Midbrain (tissue), 1 donor: ENCODE measurements around the gene DHRSX.
"Not testable (repeated sequence)": the region's sequence is repeated elsewhere in the genome, so short reads cannot be mapped to it uniquely, and the experiment has no call there.

Source experiments
- DNase-seq: peaks from one replicate; lab custom pipeline; 2025; lab: John Stamatoyannopoulos, UW

The DHRSX gene

GRCh38 chrX:2454620-2455019 lies 46.2 kb downstream of the DHRSX start:
- DNase-seq: not testable (repeated sequence)

DNA sequence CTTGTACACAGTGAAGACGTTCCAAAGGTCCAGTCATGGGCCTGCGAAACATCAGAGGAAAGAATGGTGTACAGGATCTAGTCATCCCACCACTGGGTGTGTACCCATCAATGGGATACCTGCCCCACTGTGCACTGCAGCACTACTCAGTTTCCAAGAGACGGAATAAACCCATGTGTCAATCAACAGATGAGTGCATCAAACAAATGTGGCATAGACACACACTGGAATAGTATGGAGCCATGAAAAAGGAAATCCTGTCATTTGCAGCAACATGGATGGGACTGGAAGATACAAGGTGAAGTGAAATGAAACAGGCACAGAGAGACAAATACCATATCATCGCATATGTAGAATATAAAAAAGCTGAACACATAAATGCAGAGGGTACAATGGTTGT lies 48.0 kb downstream of the DHRSX start:
- no peak for DNase-seq

DNA sequence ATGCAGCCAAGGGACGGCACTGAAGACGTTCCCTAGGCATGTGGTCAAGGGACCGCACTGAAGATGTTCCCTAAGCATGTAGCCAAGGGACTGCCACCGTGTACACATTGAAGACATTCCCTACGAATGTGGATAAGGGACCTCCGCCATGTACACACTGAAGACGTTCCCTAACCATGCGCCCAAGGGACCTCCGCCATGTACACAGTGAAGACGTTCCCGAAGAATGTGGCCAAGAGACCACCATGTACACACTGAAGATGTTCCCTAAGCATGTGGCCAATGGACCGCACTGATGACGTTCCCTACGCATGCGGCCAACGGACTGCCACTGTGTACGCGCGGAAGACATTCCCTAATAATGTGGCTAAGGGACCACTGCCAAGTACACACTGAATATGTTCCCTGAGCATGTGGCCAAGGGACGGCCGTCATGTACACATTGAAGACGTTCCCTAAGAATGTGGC lies 48.4 kb downstream of the DHRSX start:
- no peak for DNase-seq

GRCh38 chrX:2451501-2452316 lies 49.1 kb downstream of the DHRSX start:
- no peak for DNase-seq

DNA sequence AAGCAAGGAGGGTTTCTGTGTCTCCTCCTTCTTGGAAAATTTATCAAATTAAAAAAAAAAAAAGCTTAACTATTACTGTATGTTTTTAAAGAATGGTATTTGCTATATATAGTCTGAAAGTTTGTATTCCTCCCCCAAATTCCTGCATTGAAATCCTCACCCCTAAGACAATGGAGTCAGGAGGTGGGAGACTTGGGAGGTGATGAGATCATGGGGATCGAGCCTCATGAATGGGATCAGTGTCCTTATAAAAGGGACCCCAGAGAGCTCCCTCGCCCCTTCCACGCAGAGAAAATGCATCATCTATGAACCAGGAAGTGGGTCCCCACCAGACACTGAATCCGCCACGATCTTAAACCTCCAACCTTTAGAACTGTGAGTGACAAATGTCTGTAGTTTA lies 50.1 kb downstream of the DHRSX start:
- DNase-seq: no peak

GRCh38 chrX:2449135-2449886 lies 51.5 kb downstream of the DHRSX start:
- no peak for DNase-seq

GRCh38 chrX:2447484-2447883 lies 53.3 kb downstream of the DHRSX start:
- DNase-seq: no peak

- no peak for DNase-seq
Measured at GRCh38 chrX:2446815-2447214, 54.0 kb downstream of the DHRSX start.

- DNase-seq: no peak
Measured at GRCh38 chrX:2445662-2446623, 54.8 kb downstream of the DHRSX start.

DNA sequence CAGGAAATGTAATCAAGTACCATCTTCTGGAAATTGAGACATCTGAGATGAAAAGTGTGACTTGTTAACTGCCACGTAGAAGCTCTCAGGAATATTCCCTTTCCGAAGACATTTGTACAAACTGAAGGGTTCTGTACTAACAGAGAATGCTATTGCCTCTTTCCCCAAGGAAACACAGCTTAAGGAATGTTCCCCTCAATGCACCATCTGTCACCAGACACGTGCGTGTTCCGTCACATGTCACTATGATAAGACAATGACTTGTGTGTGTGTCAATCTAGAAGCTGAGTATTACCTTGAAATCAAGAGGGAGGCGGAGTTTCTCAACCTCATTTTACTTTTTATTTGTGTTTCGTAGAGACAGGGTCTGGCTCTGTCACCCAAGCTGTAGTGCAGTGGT lies 58.1 kb downstream of the DHRSX start:
- no peak for DNase-seq

- no peak for DNase-seq
Measured at GRCh38 chrX:2441466-2441865, 59.3 kb downstream of the DHRSX start.

DNA sequence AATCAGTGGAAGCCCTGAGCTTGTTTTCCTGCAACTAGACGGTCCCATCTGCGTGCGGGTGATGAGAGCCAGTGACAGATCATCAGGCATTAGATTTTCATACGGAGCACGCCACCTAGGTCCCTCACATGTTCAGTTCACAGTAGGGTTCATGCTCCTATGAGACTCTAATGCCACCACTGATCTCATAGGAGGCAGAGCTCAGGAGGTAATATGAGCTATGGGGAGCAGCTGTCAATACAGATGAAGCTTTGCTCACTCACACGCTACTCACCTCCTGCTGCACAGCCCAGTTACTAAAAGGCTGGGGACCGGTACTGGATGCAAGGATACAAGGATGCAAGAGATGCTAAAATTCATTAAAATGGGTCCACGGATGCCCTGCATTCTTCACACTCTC lies 61.2 kb downstream of the DHRSX start:
- no peak for DNase-seq

- no peak for DNase-seq
Measured at GRCh38 chrX:2435465-2435864, 65.3 kb downstream of the DHRSX start.

GRCh38 chrX:2434270-2435163 lies 66.3 kb downstream of the DHRSX start:
- no peak for DNase-seq

DNA sequence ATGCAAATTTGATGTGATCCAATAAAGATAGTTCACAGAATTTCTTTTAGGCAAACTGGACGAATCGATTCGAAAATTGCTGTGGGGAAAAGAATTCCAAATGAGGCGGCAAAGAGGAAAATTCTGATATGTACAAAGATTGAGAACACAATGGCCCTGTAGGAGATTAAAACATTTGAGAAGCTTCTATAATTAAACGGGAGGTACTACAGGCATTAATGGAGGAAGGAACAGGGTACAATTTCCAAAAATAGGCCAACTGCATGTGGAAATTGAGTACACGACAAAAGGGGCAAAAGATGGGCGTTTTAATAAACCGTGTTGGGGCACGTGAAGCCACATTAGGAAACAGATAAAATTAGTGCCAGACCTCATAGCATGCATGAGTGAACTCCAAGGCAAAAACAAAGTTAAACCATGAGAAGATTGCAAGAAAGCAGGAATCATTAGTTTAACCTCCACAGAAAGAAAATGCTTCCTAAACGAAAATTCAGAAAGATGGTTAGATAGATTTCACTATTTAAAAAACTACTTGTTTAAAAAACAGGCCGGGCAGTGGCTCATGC lies 68.4 kb downstream of the DHRSX start:
- no peak for DNase-seq

DNA sequence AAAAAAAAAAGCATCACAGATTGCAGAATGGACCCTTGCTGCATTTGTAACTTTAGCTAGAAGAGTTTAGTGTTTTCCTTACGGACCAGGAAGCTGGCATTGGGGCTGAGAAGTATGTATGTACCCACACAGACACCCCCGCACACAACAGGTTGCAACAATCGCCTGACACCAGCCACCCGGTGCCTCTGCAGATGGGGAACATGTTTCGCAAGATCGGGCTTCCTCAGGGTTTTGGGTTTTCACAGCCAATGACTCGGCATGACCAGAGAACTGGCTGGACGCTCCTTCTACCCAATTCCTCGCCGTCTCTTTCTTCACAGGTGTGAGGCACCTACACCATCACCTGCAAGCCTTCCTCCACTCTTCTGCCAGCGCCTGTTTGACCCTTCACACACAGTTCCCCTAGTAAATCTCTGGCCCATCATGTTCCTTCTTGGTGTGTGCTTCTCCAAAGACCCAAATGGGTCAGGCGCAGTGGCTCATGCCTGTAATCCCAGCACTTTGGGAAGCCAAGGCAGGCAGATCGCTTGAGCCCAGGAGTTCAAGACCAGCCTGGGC lies 70.4 kb downstream of the DHRSX start:
- DNase-seq: no peak

- no peak for DNase-seq
Measured at GRCh38 chrX:2427737-2428136, 73.0 kb downstream of the DHRSX start.

GRCh38 chrX:2427147-2427546 lies 73.6 kb downstream of the DHRSX start:
- DNase-seq: no peak

- no peak for DNase-seq
Measured at GRCh38 chrX:2426289-2426882, 74.4 kb downstream of the DHRSX start.
